Measurements from ENCODE around the gene BTBD3.

BTBD3 gene

DNA sequence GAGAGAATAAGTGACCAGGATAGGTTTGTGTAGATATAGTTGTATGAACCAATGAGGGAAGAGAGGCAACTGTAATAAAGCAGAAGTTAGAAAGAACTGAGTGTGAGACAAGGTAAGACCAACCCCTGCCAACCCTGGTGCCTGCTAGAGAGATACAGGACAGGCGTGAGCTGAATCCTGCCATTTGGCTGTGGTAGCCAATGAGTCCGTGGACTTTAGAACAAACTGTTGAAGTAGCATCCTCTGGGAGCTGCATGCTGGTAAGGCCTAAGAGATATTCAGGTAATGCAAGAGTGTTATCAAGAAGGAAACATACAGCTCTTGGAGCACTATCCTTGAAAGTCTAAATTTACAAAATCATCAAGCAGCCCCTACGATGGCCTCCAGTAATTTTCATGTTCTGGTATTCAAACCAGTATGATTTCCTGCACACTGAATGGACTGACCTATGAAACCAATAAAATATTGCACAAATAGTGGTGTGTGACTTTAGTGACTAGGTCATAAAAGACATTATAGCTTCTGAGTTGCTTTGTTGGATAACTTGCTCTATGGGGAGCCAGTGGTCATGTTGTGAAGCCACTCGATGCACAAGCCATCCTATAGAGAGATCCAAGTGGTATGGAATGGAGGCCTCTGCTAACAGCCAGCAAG lies 24.0 kb downstream of the BTBD3 start:
- no peak for DNase-seq (ENCODE audit: low read depth)
- TF ChIP-seq, protein P1, sequence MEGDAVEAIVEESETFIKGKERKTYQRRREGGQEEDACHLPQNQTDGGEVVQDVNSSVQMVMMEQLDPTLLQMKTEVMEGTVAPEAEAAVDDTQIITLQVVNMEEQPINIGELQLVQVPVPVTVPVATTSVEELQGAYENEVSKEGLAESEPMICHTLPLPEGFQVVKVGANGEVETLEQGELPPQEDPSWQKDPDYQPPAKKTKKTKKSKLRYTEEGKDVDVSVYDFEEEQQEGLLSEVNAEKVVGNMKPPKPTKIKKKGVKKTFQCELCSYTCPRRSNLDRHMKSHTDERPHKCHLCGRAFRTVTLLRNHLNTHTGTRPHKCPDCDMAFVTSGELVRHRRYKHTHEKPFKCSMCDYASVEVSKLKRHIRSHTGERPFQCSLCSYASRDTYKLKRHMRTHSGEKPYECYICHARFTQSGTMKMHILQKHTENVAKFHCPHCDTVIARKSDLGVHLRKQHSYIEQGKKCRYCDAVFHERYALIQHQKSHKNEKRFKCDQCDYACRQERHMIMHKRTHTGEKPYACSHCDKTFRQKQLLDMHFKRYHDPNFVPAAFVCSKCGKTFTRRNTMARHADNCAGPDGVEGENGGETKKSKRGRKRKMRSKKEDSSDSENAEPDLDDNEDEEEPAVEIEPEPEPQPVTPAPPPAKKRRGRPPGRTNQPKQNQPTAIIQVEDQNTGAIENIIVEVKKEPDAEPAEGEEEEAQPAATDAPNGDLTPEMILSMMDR (conservative IDR thresholded peaks at IDR 0.05; ENCODE audit: low read depth, low read length) = no peak
- H3K4me3 ChIP-seq (ENCODE audit: low read length) = no peak overlapping the region

DNA sequence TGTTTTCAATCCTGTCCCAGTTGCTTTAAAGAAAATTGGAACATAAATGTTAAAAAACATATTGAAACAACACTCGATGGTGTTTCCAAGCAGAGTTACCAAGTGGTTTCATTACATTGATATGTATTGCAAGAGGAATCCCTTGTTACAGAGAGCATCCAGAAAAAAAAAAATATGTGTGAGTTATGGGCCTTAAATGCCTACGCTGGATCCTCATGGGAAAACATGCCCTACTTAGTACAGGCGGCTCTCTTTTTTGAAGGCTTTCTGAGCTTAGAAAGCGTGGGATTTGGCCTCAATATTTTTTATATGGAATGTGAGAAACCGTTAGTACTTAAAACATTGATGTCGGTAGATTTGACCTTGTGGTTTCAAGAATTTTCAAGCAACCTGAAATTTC lies 26.1 kb downstream of the BTBD3 start:
- DNase-seq (ENCODE audit: low read depth) = no peak
- TF ChIP-seq, protein P1 (conservative IDR thresholded peaks at IDR 0.05; ENCODE audit: low read depth, low read length) = no peak
- no peak overlapping the region for H3K4me3 ChIP-seq (ENCODE audit: low read length)

DNA sequence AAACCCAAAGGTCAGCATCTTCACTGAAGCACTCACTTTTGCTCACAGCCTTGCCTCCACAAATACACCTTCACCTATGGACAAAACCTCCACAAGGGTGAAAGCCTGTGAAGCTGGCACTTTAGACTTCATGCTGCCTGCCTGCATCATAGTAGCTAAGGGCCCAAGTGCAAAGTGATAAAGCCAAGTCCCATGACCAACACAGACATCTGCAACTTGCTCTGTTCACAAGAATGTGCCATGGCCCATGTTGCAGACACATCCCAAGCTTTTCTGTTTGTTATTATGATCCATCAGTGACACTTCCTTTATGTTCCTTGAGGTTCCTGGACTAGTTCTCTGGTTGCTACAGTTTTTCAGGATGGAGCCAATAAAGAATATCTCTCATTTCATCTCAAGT lies 31.1 kb downstream of the BTBD3 start:
- no peak for DNase-seq (ENCODE audit: low read depth)
- no peak overlapping the region for H3K4me3 ChIP-seq (ENCODE audit: low read length)
- TF ChIP-seq, protein P1 (conservative IDR thresholded peaks at IDR 0.05; ENCODE audit: low read depth, low read length) = no peak

DNA sequence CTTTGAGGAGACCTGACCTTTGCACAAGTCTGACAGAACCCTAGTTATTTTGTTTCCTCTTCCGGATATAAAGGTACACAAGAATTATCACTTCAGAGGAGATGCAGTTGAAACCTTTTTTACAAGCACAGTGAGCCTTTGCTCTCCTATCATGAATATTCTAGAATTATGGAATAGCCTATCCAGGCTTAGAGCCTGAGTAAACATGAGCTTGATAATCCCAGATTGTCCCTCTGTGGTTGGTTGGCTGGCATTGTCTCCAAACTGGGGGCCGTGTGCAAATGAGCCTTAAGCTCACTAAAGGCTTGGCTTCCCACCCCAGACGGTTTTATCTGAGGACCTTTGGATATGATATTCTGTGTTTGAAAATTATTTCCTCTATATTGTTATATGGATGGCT lies 32.0 kb downstream of the BTBD3 start:
- DNase-seq (ENCODE audit: low read depth) = no peak
- TF ChIP-seq, protein P1 (conservative IDR thresholded peaks at IDR 0.05; ENCODE audit: low read depth, low read length) = no peak
- H3K4me3 ChIP-seq (ENCODE audit: low read length) = no peak overlapping the region

DNA sequence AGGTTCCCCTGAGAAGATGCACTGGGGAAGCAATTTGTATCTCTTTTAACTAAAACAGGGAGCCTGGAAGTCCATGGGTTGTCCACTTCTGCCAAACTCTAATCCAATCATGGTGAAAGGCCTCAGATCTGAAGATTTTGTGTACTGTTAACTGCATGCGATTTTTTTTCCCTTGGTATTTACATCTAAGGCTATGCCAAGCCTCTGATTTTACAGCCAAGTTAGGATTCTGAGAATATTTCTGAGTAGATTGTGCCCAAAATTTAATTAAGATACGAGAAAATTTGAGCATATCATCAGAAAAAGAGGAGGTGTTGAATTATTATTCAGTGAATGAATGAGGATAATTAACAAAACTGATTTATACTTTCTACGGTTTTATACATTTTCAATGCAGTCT lies 34.0 kb downstream of the BTBD3 start:
- H3K4me3 ChIP-seq (ENCODE audit: low read length) = no peak overlapping the region
- no peak for DNase-seq (ENCODE audit: low read depth)
- TF ChIP-seq, protein P1 (conservative IDR thresholded peaks at IDR 0.05; ENCODE audit: low read depth, low read length) = no peak

DNA sequence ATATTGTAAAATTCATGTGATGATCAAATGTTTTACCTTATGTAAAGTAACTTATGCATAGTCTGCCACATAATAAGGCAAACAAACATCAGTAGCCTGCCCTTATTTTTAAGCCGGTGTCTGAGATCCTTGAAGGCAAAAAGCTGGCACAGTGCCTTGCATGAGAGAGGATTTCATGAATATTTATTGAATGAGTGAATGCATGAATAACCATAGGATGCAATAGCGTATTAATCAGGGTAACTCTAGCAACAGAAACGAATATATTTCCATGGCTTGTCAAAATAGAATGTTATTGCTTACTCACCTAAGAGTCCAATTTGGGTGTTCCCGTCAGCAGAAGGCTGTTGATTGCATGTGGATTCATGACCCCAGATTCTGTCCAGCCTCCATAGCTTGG lies 34.9 kb downstream of the BTBD3 start:
- TF ChIP-seq, protein P1 (conservative IDR thresholded peaks at IDR 0.05; ENCODE audit: low read depth, low read length) = no peak
- DNase-seq (ENCODE audit: low read depth) = no peak

DNA sequence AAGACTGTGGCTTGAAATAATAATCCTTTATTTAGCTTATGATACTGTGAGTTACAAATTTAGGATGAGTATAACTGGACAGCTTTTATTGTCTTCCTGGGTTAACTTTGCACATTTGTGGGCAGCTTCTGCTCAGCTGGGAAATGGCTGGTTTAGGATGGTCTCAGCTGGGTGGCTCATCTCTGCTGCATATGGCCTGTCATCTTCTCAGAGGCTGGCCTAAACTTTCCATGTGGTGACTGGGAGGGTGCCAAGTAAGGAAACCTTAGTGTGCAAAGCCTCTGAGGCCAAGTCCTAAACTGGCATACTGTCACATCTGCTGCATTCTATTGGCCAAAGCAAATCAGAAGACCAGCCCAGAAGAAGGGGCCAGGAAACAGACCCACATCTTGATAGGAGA lies 40.2 kb downstream of the BTBD3 start:
- H3K4me3 ChIP-seq (ENCODE audit: low read length) = no peak overlapping the region
- DNase-seq (ENCODE audit: low read depth) = no peak
- TF ChIP-seq, protein P1 (conservative IDR thresholded peaks at IDR 0.05; ENCODE audit: low read depth, low read length) = no peak

More for the DNA sequence above, 34.9 kb downstream of the BTBD3 start:
- no peak overlapping the region for H3K4me3 ChIP-seq (ENCODE audit: low read length)
